ENCODE measurements around the gene DRC3. TPM values are rescaled to one million over a fixed set of nuclear protein-coding genes. Genes with fewer than 3 reads are reported as not detected.

Gene DRC3
- total and polyA plus RNA-seq, 10 of the 15 experiments (the other 5 are each of a cell fraction or from before 2014, with no cell fraction given): 0.18 to 2.3 (median 0.60) TPM; not detected in 3

GRCh38 chr17:18031955-18032354 lies 59.3 kb downstream of the DRC3 start:
- no peak overlapping the region for H3K4me3 ChIP-seq
- ChIA-PET CTCF (interaction anchor here (0.6 to 5.2 kb wide), 8 partner anchors 39 to 169 kb away, joined by 3 to 73 read pairs (median 5); partner anchors contain the start of genes DRC3 and TOM1L2), POLR2A (interaction anchor here (1.5 kb wide), 1 partner anchor 113 kb away, joined by 3 read pairs; no protein-coding TSS in a partner anchor), RAD21 (ENCODE audit: unreplicated experiment) (interaction anchor here (1.3 to 2.8 kb wide), 6 partner anchors 44 to 140 kb away, joined by 3 to 14 read pairs (median 9); no protein-coding TSS in a partner anchor), SMC1A (ENCODE audit: uncharacterized antibody, unreplicated experiment) (no interaction called here)
- DNase-seq (ENCODE audit: low read depth, low spot score): no peak
- H3K27ac ChIP-seq (ENCODE audit: control insufficient read depth, insufficient read depth): no peak overlapping the region
- no peak for FAIRE-seq
- intact Hi-C loops (cut with micrococcal nuclease; ENCODE audit: unreplicated experiment): loop anchor here (2.0 kb wide), 2 partner anchors 141 to 349 kb away; no protein-coding TSS in a partner anchor
- H3K79me2 ChIP-seq (ENCODE audit: control insufficient read depth, insufficient read depth, low read length): peaks cover 3% of the 10 kb centered on the region
- no peak for TF ChIP-seq POLR2AphosphoS5 (IDR thresholded peaks at IDR 0.05; ENCODE audit: low read length)
- TF ChIP-seq ZNF274 (IDR thresholded peaks at IDR 0.05; ENCODE audit: insufficient read depth, insufficient read length): no peak
- no peak for TF ChIP-seq ATF3 (IDR thresholded peaks at IDR 0.05; ENCODE audit: borderline replicate concordance, extremely low read depth, low read depth, low read length)
- TF ChIP-seq BACH1 (IDR thresholded peaks at IDR 0.05; ENCODE audit: borderline replicate concordance): no peak
- H3K9ac ChIP-seq (ENCODE audit: control insufficient read depth, insufficient read depth, low read length): no peak overlapping the region
- no peak overlapping the region for H2AFZ ChIP-seq (ENCODE audit: control insufficient read depth, low read depth, low read length)
- no peaks in the 10 kb centered on the region for H3K9me3 ChIP-seq (replicated peaks; ENCODE audit: control insufficient read depth, insufficient read depth, low read length)
- H3K36me3 ChIP-seq (ENCODE audit: control insufficient read depth in 2 of 2, insufficient read depth in 2 of 2, low read length in 1 of 2): peaks cover 4 to 5% of the 10 kb centered on the region in 2 experiments; a peak in 3 of 4 replicates
- no peaks in the 10 kb centered on the region; a peak in 1 of 4 replicates for H3K27me3 ChIP-seq (replicated peaks in 1 of 2; ENCODE audit: control insufficient read depth in 2 of 2, insufficient read depth in 2 of 2, low read length in 1 of 2)
- H3K4me2 ChIP-seq (ENCODE audit: control insufficient read depth, insufficient read depth): no peak overlapping the region
- ATAC-seq: no peak
- WGBS (ENCODE audit: insufficient coverage, insufficient replicate concordance, low lambda C conversion rate, missing lambda C conversion rate): 0% methylated on average over 2 of the region's 2 CpGs
- H3K4me1 ChIP-seq (ENCODE audit: control insufficient read depth, insufficient read depth, low read length): peaks cover 8% of the 10 kb centered on the region
- BruUV-seq (replicated peaks): no TSS peak
- in situ Hi-C loops (cut with MboI): loop anchor here (5.0 kb wide), 3 partner anchors 140 to 355 kb away; no protein-coding TSS in a partner anchor
- no peaks in the 10 kb centered on the region for H4K20me1 ChIP-seq (ENCODE audit: control insufficient read depth, insufficient read depth)
